WTC11 (cell line): Measurements from ENCODE around the gene IL1F10. TPM values are rescaled to one million over a fixed set of nuclear protein-coding genes. Genes with fewer than 3 reads are reported as not detected.

Experiments used
- ATAC-seq: fragments of 200-7000 bp; cut with Tn5 transposase; 2 replicates; pipeline ENCODE4 v1.10.0; 2021; ENCODE audit warnings: mild to moderate bottlenecking, moderate library complexity
- CTCF ChIA-PET: fragments of 300-600 bp; sonication (Branson Sonifier 250); formaldehyde crosslinking; loops from one replicate; lab custom pipeline; 2021; ENCODE audit warnings: antibody characterized with exemption; lab: Charles Lee
- POLR2A ChIA-PET: fragments of 350-600 bp; sonication (Branson Sonifier 250); formaldehyde crosslinking; loops from one replicate; lab custom pipeline; 2021; ENCODE audit warnings: antibody characterized with exemption; lab: Charles Lee
- DNase-seq: peaks from one replicate; pipeline ENCODE4 v3.0.0; 2021; ENCODE audit warnings: low spot score
- H3K27ac Mint-ChIP-seq: 2 replicates; pipeline ENCODE4 v1.8.0; 2021; ENCODE audit warnings: mixed read lengths
- H3K27me3 Mint-ChIP-seq: 2 replicates; pipeline ENCODE4 v1.8.0; 2021; ENCODE audit warnings: low read depth, mild to moderate bottlenecking, moderate library complexity, mixed read lengths
- H3K36me3 Mint-ChIP-seq: 2 replicates; pipeline ENCODE4 v1.8.0; 2021; ENCODE audit warnings: mixed read lengths
- H3K4me1 Mint-ChIP-seq: 2 replicates; pipeline ENCODE4 v1.8.0; 2022; ENCODE audit warnings: mixed read lengths
- H3K4me3 Mint-ChIP-seq: 2 replicates; pipeline ENCODE4 v1.8.0; 2021; ENCODE audit warnings: mild to moderate bottlenecking, moderate library complexity, mixed read lengths
- H3K9me3 Mint-ChIP-seq: 2 replicates; pipeline ENCODE4 v1.8.0; 2021; ENCODE audit warnings: mixed read lengths
- CREB1 ChIP-seq: sonication (generic); formaldehyde crosslinking; IDR thresholded peaks from 2 replicates; pipeline ENCODE4 v1.8.0; 2023; ENCODE audit warnings: mild to moderate bottlenecking, missing genetic modification reagents
- ESRRA ChIP-seq: sonication (generic); formaldehyde crosslinking; IDR thresholded peaks from 2 replicates; pipeline ENCODE4 v1.8.1; 2022; ENCODE audit warnings: mild to moderate bottlenecking, missing genetic modification reagents, borderline replicate concordance
- ETV6 ChIP-seq: sonication (generic); formaldehyde crosslinking; IDR thresholded peaks from 2 replicates; pipeline ENCODE4 v1.8.1; 2022; ENCODE audit warnings: mild to moderate bottlenecking, missing genetic modification reagents
- JAZF1 ChIP-seq: fragments of 250-450 bp; sonication (Bioruptor Pico); IDR thresholded peaks from 2 replicates; pipeline ENCODE4 v1.9.0; 2021; ENCODE audit warnings: moderate library complexity, mild to moderate bottlenecking, inconsistent platforms
- MXD4 ChIP-seq: fragments of 250-450 bp; sonication (Bioruptor Pico); IDR thresholded peaks from 2 replicates; pipeline ENCODE4 v1.8.0; 2021; ENCODE audit warnings: mild to moderate bottlenecking, moderate library complexity, borderline replicate concordance
- PRRX2 ChIP-seq: fragments of 250-450 bp; sonication (Bioruptor Pico); IDR thresholded peaks from 2 replicates; pipeline ENCODE4 v1.8.0; 2021; ENCODE audit warnings: mild to moderate bottlenecking
- SOX15 ChIP-seq: fragments of 250-450 bp; sonication (Bioruptor Pico); IDR thresholded peaks from 2 replicates; pipeline ENCODE4 v1.9.0; 2021; ENCODE audit warnings: mild to moderate bottlenecking
- ZBTB21 ChIP-seq: sonication (generic); formaldehyde crosslinking; IDR thresholded peaks from 2 replicates; pipeline ENCODE4 v1.8.1; 2023; ENCODE audit warnings: mild to moderate bottlenecking, missing genetic modification reagents, borderline replicate concordance
- ZNF121 ChIP-seq: sonication (generic); formaldehyde crosslinking; IDR thresholded peaks from 2 replicates; pipeline ENCODE4 v1.8.0; 2023; ENCODE audit warnings: missing genetic modification reagents
- ZNF263 ChIP-seq: sonication (generic); formaldehyde crosslinking; IDR thresholded peaks from 2 replicates; pipeline ENCODE4 v1.8.1; 2022; ENCODE audit warnings: low read depth, mild to moderate bottlenecking, moderate library complexity, missing genetic modification reagents
- ZNF396 ChIP-seq: fragments of 250-450 bp; sonication (Bioruptor Pico); IDR thresholded peaks from 2 replicates; pipeline ENCODE4 v1.8.0; 2021; ENCODE audit warnings: mild to moderate bottlenecking, moderate library complexity, borderline replicate concordance
- ZNF416 ChIP-seq: fragments of 250-450 bp; sonication (Bioruptor Pico); IDR thresholded peaks from 2 replicates; pipeline ENCODE4 v1.9.0; 2021; ENCODE audit warnings: mild to moderate bottlenecking, inconsistent platforms
- ZNF671 ChIP-seq: fragments of 250-450 bp; sonication (Bioruptor Pico); IDR thresholded peaks from 2 replicates; pipeline ENCODE4 v1.8.0; 2021; ENCODE audit warnings: mild to moderate bottlenecking
- total RNA-seq: library from RNA; stranded (reverse); gene quantifications from 3 replicates; pipeline ENCODE4 v1.2.3, GENCODE V29; 2021
- TF ChIP-seq, protein P1 (sequence below): sonication (generic); formaldehyde crosslinking; IDR thresholded peaks from 2 replicates; pipeline ENCODE4 v1.8.1; 2022; ENCODE audit warnings: missing genetic modification reagents, borderline replicate concordance
- TF ChIP-seq, protein P2 (sequence below): sonication (generic); formaldehyde crosslinking; conservative IDR thresholded peaks from 2 replicates; pipeline ENCODE4 v1.8.1; 2023; ENCODE audit warnings: mild to moderate bottlenecking, low read depth, missing genetic modification reagents, moderate library complexity
- TF ChIP-seq, protein P3 (sequence below): sonication (generic); formaldehyde crosslinking; IDR thresholded peaks from 2 replicates; pipeline ENCODE4 v1.8.1; 2023; ENCODE audit warnings: mild to moderate bottlenecking, missing genetic modification reagents, moderate library complexity
- TF ChIP-seq, protein P4 (sequence below): sonication (generic); formaldehyde crosslinking; IDR thresholded peaks from 2 replicates; pipeline ENCODE4 v1.8.0; 2022; ENCODE audit warnings: mild to moderate bottlenecking, missing genetic modification reagents
- TF ChIP-seq, protein P5 (sequence below): fragments of 250-450 bp; sonication (Bioruptor Pico); IDR thresholded peaks from 2 replicates; pipeline ENCODE4 v1.9.0; 2021; ENCODE audit warnings: mild to moderate bottlenecking
- TF ChIP-seq, protein P6 (sequence below): fragments of 250-450 bp; sonication (Bioruptor Pico); IDR thresholded peaks from 2 replicates; pipeline ENCODE4 v1.8.0; 2021; ENCODE audit warnings: mild to moderate bottlenecking
- TF ChIP-seq, protein P7 (sequence below): sonication (generic); formaldehyde crosslinking; IDR thresholded peaks from 2 replicates; pipeline ENCODE4 v1.8.1; 2022; ENCODE audit warnings: low read depth, missing genetic modification reagents, borderline replicate concordance

IL1F10 gene
- total RNA-seq, 1 experiment from 2014 or later, result not detected

DNA sequence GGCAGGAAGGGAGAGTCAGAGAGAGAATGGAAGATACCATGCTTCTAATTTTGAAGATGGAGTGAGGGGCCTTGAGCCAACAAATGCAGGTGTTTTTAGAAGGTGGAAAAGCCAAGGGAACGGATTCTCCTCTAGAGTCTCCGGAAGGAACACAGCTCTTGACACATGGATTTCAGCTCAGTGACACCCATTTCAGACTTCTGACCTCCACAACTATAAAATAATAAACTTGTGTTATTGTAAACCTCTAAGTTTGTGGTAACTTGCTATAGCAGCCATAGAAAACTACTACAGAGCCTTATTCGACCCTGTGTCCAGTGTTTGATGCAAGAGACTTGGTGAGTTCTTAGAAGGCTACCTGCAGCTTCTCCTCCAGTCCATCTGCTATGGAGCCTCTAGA lies 7.8 kb downstream of the IL1F10 start:
- H3K36me3 Mint-ChIP-seq, result no peaks in the 10 kb centered on the region
- POLR2A ChIA-PET, result no interaction called here
- H3K9me3 Mint-ChIP-seq, result no peaks in the 10 kb centered on the region
- peaks cover 18% of the 10 kb centered on the region for H3K27me3 Mint-ChIP-seq
- H3K4me1 Mint-ChIP-seq, result peaks cover 8% of the 10 kb centered on the region
- TF ChIP-seq, protein P1, sequence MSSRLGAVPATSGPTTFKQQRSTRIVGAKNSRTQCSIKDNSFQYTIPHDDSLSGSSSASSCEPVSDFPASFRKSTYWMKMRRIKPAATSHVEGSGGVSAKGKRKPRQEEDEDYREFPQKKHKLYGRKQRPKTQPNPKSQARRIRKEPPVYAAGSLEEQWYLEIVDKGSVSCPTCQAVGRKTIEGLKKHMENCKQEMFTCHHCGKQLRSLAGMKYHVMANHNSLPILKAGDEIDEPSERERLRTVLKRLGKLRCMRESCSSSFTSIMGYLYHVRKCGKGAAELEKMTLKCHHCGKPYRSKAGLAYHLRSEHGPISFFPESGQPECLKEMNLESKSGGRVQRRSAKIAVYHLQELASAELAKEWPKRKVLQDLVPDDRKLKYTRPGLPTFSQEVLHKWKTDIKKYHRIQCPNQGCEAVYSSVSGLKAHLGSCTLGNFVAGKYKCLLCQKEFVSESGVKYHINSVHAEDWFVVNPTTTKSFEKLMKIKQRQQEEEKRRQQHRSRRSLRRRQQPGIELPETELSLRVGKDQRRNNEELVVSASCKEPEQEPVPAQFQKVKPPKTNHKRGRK (CRISPR knock-in tag), result no peak
- no peak for TF ChIP-seq ZNF396 (CRISPR knock-in tag)
- TF ChIP-seq SOX15 (CRISPR knock-in tag), result no peak
- no peak for TF ChIP-seq ZNF121
- TF ChIP-seq ZBTB21, result no peak
- TF ChIP-seq, protein P2, sequence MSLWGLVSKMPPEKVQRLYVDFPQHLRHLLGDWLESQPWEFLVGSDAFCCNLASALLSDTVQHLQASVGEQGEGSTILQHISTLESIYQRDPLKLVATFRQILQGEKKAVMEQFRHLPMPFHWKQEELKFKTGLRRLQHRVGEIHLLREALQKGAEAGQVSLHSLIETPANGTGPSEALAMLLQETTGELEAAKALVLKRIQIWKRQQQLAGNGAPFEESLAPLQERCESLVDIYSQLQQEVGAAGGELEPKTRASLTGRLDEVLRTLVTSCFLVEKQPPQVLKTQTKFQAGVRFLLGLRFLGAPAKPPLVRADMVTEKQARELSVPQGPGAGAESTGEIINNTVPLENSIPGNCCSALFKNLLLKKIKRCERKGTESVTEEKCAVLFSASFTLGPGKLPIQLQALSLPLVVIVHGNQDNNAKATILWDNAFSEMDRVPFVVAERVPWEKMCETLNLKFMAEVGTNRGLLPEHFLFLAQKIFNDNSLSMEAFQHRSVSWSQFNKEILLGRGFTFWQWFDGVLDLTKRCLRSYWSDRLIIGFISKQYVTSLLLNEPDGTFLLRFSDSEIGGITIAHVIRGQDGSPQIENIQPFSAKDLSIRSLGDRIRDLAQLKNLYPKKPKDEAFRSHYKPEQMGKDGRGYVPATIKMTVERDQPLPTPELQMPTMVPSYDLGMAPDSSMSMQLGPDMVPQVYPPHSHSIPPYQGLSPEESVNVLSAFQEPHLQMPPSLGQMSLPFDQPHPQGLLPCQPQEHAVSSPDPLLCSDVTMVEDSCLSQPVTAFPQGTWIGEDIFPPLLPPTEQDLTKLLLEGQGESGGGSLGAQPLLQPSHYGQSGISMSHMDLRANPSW (CRISPR knock-in tag), result no peak
- TF ChIP-seq, protein P3, sequence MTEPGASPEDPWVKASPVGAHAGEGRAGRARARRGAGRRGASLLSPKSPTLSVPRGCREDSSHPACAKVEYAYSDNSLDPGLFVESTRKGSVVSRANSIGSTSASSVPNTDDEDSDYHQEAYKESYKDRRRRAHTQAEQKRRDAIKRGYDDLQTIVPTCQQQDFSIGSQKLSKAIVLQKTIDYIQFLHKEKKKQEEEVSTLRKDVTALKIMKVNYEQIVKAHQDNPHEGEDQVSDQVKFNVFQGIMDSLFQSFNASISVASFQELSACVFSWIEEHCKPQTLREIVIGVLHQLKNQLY (CRISPR knock-in tag), result no peak
- no peak for TF ChIP-seq ETV6 (CRISPR knock-in tag)
- TF ChIP-seq, all 79 proteins: peak for 0
- Mint-ChIP-seq H3K4me3 (no peak overlapping the region), H3K27ac (no peak overlapping the region)
- DNase-seq (no peak), ATAC-seq (no peak)
- CTCF ChIA-PET, result no interaction called here

DNA sequence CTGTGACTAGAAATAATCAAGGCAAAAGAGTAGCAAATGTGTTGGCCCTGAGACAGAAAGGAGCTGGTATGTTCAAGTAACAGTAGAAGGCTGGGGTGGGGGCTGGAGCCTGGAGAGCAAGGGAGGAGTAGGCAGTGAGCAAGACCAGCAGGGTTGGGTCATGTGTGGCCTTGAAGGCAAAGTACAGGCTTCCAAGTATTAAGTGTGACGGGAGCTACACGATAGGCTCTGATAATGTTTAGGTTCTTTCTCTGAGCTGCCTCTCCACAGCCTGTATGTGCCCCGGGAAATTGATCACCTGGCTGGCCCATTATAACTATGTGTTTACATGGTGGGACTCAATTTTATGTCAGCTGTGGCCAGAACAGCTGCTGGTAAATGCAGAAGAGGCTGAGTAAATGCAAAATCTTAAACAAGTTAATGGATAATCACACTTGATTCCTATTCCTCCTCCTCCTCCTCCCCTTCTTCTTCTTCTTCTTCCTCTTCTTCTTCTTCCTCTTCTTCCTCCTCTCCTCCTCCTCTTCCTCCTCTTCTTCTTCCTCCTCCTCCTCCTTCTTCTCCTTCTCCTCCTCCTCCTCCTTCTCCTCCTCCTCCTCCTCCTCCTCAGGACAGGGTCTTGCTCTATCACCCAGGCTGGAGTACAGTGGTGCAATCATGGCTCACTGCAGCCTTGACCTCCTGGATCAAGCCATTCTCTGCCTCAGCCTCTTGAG lies 9.3 kb downstream of the IL1F10 start:
- H3K27ac Mint-ChIP-seq, result no peak overlapping the region
- no peak for ATAC-seq
- TF ChIP-seq, protein P4, sequence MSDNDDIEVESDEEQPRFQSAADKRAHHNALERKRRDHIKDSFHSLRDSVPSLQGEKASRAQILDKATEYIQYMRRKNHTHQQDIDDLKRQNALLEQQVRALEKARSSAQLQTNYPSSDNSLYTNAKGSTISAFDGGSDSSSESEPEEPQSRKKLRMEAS (CRISPR knock-in tag), result no peak
- TF ChIP-seq, protein P5, sequence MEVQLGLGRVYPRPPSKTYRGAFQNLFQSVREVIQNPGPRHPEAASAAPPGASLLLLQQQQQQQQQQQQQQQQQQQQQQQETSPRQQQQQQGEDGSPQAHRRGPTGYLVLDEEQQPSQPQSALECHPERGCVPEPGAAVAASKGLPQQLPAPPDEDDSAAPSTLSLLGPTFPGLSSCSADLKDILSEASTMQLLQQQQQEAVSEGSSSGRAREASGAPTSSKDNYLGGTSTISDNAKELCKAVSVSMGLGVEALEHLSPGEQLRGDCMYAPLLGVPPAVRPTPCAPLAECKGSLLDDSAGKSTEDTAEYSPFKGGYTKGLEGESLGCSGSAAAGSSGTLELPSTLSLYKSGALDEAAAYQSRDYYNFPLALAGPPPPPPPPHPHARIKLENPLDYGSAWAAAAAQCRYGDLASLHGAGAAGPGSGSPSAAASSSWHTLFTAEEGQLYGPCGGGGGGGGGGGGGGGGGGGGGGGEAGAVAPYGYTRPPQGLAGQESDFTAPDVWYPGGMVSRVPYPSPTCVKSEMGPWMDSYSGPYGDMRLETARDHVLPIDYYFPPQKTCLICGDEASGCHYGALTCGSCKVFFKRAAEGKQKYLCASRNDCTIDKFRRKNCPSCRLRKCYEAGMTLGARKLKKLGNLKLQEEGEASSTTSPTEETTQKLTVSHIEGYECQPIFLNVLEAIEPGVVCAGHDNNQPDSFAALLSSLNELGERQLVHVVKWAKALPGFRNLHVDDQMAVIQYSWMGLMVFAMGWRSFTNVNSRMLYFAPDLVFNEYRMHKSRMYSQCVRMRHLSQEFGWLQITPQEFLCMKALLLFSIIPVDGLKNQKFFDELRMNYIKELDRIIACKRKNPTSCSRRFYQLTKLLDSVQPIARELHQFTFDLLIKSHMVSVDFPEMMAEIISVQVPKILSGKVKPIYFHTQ (CRISPR knock-in tag), result no peak
- TF ChIP-seq ZNF121, result no peak
- TF ChIP-seq, protein P6, sequence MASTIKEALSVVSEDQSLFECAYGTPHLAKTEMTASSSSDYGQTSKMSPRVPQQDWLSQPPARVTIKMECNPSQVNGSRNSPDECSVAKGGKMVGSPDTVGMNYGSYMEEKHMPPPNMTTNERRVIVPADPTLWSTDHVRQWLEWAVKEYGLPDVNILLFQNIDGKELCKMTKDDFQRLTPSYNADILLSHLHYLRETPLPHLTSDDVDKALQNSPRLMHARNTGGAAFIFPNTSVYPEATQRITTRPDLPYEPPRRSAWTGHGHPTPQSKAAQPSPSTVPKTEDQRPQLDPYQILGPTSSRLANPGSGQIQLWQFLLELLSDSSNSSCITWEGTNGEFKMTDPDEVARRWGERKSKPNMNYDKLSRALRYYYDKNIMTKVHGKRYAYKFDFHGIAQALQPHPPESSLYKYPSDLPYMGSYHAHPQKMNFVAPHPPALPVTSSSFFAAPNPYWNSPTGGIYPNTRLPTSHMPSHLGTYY (CRISPR knock-in tag), result no peak
- TF ChIP-seq ZNF416 (CRISPR knock-in tag), result no peak
- TF ChIP-seq JAZF1 (CRISPR knock-in tag), result no peak
- TF ChIP-seq, protein P7, sequence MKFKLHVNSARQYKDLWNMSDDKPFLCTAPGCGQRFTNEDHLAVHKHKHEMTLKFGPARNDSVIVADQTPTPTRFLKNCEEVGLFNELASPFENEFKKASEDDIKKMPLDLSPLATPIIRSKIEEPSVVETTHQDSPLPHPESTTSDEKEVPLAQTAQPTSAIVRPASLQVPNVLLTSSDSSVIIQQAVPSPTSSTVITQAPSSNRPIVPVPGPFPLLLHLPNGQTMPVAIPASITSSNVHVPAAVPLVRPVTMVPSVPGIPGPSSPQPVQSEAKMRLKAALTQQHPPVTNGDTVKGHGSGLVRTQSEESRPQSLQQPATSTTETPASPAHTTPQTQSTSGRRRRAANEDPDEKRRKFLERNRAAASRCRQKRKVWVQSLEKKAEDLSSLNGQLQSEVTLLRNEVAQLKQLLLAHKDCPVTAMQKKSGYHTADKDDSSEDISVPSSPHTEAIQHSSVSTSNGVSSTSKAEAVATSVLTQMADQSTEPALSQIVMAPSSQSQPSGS (CRISPR knock-in tag), result no peak
- no peak for TF ChIP-seq ESRRA (CRISPR knock-in tag)
- TF ChIP-seq ZNF671, result no peak
- TF ChIP-seq ZNF263 (CRISPR knock-in tag), result no peak
- no peak for TF ChIP-seq MXD4 (CRISPR knock-in tag)
- no peak for TF ChIP-seq PRRX2 (CRISPR knock-in tag)
- no peak for TF ChIP-seq CREB1 (CRISPR knock-in tag)
- TF ChIP-seq, all 79 proteins: peak for 0
- ChIA-PET CTCF (interaction anchor here (0.7 to 4.4 kb wide), 4 partner anchors 59 to 192 kb away, joined by 3 to 68 read pairs (median 3); no protein-coding TSS in a partner anchor), POLR2A (no interaction called here)
- Mint-ChIP-seq H3K27me3 (peaks cover 20% of the 10 kb centered on the region), H3K4me1 (peaks cover 8% of the 10 kb centered on the region), H3K4me3 (no peak overlapping the region), H3K9me3 (no peaks in the 10 kb centered on the region), H3K36me3 (no peaks in the 10 kb centered on the region)
- DNase-seq, result no peak
